ENCODE results near the gene TLE4. TPM values are rescaled to one million over a fixed set of nuclear protein-coding genes. Genes with fewer than 3 reads are reported as not detected.

Gene TLE4
- total RNA-seq, 1 experiment from 2014 or later, result 11.4 TPM

DNA sequence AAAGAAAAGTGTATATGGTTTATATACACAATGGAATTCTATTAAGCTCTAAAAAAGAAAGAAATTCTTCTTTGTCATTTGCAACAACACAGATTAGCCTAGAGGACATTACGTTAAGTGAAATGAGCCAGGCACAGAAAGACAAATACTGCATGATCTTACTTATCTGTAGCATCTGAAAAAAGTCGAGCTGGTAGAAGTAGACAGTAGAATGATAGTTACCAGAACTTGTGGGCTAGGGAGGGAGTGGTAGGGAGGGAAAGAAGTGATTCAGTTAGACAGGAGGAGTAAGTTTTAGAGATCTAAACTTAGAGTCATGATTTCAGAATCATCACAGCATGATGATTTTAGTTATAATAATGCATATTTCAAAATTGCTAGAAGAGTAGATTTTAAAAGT lies 184.6 kb downstream of the TLE4 start:
- DNase-seq, result no peak
- Histone ChIP-seq H3K9me3 (no peaks in the 10 kb centered on the region), H3K4me3 (no peak overlapping the region), H3K27me3 (no peaks in the 10 kb centered on the region), H3K36me3 (no peaks in the 10 kb centered on the region)

DNA sequence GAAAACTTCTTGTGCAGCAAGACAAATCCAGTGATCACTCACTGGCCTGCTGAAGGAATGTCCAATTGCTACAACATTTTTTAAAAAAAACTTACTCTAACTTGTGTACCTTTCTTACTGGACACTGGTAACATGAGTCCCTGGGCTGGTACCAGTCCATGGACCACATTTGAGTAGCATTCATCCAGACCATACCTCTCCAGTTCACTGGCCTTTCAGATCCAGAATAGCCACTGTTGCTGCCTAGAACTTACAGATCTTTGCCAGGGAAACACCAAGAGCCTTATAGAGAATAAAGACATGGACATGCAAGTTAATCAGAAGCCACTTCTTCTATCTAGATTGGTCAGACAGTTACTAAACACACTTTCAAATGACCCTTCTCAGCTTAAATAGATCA lies 185.3 kb downstream of the TLE4 start:
- DNase-seq, result no peak
- no peaks in the 10 kb centered on the region for H3K9me3 ChIP-seq
- no peak overlapping the region for H3K4me3 ChIP-seq
- no peaks in the 10 kb centered on the region for H3K27me3 ChIP-seq
- no peaks in the 10 kb centered on the region for H3K36me3 ChIP-seq

DNA sequence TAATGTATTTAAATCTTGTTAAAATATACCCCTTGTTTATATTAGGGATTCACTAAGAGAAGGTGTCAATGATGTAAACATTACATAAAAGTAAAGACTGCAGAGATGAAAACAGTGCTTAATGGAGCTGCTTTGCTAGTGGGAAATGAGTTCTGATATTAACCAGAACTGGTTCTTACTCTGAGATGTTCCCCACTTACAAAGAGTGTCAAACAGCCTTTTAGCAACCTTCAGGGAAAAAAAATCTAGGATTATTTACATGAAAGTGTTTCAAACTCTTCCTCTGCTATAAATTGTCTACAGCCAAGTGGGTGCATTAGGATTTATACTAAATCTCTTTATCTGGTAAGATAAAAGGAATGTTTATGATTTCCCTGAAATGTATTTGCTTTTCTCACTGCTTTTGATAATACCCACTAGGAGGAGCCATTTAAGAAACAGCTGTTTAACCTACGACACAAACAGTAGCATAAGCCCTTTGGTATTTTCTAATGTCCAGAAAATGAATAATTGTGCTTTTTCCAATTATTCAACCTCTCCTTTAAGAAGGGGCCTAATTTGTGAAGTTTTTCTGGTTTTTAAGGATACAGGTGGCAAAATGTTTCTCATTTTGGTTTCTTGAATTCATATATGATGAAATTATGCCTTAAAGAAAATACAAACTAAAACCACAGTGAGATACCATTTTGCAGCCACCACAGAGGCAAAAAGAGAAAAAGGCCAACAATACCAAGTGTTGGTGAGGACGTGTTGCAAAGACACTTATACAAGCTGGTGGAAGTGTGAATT lies 186.3 kb downstream of the TLE4 start:
- H3K9me3 ChIP-seq, result no peaks in the 10 kb centered on the region
- H3K36me3 ChIP-seq, result no peaks in the 10 kb centered on the region
- H3K27me3 ChIP-seq, result no peaks in the 10 kb centered on the region
- DNase-seq, result no peak
- H3K4me3 ChIP-seq, result no peak overlapping the region

DNA sequence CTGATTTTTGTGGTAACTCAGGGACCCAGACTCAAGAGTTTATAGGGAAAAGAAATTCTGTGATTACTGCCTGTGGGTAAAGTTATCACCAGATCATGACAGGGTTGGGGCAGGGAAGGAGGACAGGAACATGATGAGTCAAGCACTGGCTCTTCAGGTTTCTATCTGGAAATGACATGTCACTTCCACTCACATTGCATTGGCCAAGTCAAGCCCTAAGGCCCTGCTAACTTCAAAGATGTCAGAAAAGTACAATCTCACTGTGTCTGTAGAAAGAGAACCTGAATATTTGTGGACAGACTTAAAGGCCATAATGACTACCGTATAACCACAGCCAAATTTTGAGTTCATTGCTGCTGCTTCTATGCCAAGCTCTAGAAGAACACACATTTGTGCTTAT lies 187.7 kb downstream of the TLE4 start:
- Histone ChIP-seq H3K36me3 (no peaks in the 10 kb centered on the region), H3K9me3 (no peaks in the 10 kb centered on the region), H3K4me3 (no peak overlapping the region), H3K27me3 (no peaks in the 10 kb centered on the region)
- DNase-seq, result no peak

DNA sequence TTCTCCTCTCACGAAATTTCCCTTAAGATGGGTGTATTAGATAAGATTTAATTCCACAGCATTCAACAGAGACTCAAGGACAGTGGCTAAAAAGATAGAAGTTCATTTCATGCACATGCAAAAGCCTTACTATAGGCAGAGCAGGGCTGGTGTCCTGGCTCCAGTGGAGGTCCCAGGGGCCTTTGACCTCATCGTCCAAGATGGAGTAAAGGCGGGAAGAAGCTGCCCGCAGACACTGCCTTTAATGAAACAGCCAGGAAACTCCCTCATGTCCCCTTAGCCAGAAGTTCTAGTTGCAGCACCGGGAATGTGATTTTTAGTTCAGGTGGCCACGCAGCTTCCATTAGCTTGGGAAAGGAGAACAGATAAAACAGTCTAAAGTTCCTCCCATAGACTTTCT lies 190.3 kb downstream of the TLE4 start:
- no peak for DNase-seq
- H3K27me3 ChIP-seq, result no peaks in the 10 kb centered on the region
- H3K4me3 ChIP-seq, result no peak overlapping the region
- no peaks in the 10 kb centered on the region for H3K36me3 ChIP-seq
- H3K9me3 ChIP-seq, result no peaks in the 10 kb centered on the region

DNA sequence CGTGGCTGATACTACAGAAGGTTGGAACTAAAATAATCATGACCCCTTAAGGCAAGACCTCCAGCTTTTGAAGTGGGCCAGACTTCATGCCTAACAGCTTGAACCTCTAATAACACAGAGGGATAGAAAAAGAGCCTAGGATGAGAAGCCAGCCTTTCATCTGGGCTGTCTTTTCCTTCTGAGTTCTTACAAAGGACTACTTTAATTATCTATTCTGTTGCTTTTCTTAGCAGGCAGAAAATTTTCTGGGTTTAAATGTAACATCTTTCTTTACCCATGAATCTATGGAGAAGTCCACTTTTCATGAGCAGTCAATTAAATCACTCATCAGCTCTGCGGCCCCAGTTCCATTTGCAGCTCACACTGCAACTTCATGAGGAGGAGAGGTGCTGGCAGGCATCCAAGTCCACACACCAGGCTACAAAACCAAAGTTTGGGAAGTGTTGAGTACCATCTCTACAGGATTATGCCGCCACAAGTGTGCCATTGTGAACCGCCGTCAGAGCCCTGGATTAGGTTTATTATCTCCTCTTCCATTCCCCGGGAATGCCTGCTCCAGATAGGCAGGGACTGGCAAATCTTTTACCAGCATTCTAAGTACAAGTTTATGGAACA lies 192.0 kb downstream of the TLE4 start:
- Histone ChIP-seq H3K27me3 (no peaks in the 10 kb centered on the region), H3K36me3 (no peaks in the 10 kb centered on the region), H3K9me3 (no peaks in the 10 kb centered on the region), H3K4me3 (no peak overlapping the region)
- DNase-seq, result peak; percentile 8

DNA sequence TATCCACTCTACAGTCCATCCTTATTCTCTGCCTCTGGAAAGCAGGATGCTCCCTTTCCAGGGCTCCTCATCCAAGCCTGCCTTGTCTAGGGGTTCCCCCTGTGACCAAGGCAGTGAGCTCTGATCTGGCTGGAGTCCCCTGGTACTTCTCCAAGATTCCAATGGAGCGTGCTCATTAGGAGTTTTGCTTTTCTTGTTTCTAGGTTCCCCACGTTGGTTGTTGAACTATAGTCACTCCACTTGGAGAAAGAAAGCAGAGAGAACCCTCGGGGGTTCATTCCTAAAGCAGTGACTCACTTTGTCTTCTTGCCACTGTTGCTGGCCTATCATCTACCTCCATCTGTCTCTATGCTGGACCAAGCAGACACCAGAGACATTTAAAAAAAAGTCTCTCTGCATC lies 192.6 kb downstream of the TLE4 start:
- H3K4me3 ChIP-seq, result no peak overlapping the region
- no peaks in the 10 kb centered on the region for H3K27me3 ChIP-seq
- no peaks in the 10 kb centered on the region for H3K36me3 ChIP-seq
- DNase-seq, result peak; percentile 84
- no peaks in the 10 kb centered on the region for H3K9me3 ChIP-seq

DNA sequence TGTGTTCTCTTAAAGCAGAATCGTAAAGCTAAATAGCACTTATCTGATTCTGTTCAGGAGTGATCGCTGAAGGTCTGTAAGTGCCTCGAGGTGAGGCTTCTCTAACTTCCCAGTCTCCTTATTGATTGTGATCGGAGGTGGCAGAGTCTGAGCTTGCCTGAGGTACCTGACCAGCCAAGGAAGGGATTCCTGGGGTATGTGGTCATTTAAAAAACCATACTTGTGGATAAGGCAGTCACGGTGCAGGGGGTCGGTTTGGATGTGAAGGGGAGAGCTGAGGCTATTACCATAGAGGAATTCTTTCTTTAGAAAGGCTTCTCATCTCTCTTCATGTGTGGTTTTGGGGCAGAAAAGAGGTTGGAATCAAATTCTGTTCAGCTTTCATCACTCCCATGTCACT lies 193.7 kb downstream of the TLE4 start:
- no peaks in the 10 kb centered on the region for H3K27me3 ChIP-seq
- DNase-seq, result no peak
- no peak overlapping the region for H3K4me3 ChIP-seq

DNA sequence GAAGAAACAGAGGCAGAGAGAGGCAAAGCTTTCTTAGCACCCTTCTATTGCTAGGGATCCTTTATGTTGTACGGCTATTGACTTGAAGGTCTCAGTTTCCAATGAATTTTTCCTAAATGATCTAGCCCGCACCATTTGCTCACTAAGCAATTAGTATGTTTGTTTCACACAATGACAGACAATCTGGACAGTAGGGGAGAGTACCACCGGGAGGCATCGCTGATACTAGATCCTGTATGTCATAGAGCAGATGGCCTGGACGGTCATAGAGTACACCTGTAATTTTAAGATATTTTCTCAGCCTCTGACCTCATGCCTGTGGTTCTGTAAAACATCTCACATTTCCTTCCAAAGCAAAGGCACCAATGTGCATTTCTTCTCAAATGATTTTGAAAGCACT lies 194.3 kb downstream of the TLE4 start:
- no peaks in the 10 kb centered on the region for H3K9me3 ChIP-seq
- H3K4me3 ChIP-seq, result no peak overlapping the region
- DNase-seq, result no peak
- H3K27me3 ChIP-seq, result no peaks in the 10 kb centered on the region
- no peaks in the 10 kb centered on the region for H3K36me3 ChIP-seq

More for the DNA sequence above, 193.7 kb downstream of the TLE4 start:
- Histone ChIP-seq H3K9me3 (no peaks in the 10 kb centered on the region), H3K36me3 (no peaks in the 10 kb centered on the region)

DNA sequence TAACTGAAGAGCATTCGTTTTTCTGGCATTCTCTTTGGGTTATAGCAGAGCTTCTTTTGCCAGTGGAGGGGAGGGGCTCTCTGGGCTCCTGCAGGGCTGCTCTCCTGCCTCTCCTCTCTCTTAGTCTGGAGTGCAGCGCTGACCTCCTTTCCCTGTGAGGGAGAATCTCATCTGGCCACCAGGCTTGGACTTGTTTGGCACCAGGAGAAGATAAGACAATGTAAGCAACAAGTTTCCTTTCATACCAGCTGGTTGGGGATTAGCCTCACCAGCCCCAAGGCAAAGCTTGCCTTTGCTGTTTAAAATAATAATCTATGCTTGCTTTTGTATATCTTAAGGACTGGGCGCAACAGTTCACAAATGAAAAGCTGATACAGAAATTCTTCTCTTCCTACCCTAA lies 196.4 kb downstream of the TLE4 start:
- Histone ChIP-seq H3K4me3 (no peak overlapping the region), H3K27me3 (no peaks in the 10 kb centered on the region), H3K9me3 (no peaks in the 10 kb centered on the region), H3K36me3 (no peaks in the 10 kb centered on the region)
- peak; percentile 56 for DNase-seq

DNA sequence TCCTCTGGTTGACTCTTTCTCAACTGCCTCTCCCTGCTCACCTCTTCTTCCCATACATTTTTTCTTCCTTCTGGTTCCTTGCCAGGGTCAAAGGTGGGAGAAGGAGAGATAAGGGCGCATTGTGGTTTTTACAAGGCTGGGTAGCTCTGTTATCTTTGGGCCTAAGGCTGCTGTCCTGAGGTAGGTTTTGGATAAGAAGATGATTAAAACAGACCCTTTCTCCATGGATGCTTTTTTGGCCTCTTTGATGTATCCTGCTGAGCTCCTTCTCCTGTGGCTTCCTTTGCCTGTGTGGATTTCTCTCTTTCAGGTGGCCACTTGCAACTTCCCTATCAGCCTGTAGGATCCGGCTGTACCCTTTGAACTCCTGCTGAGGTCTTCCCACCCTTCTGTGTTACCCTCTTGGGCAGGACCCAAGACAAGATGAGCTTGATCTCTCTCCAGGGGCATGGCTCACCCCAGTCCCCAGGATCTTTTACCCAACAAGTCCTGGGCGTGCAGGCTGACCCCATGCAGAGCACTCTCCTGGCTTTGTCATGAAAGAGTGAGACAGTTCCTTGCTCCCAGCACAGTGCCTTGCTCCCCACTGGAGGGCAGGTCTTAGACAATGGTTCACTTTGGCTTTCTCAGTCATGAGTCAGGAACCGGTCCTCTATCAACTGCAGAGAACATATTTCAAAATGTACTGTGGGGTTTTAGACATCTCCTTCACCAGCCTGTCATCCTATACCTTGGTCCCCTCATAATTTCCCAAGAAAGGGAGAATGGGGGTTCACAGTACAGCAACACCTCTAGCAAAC lies 197.9 kb downstream of the TLE4 start:
- Histone ChIP-seq H3K27me3 (no peaks in the 10 kb centered on the region), H3K36me3 (no peaks in the 10 kb centered on the region), H3K4me3 (no peak overlapping the region), H3K9me3 (no peaks in the 10 kb centered on the region)
- no peak for DNase-seq

DNA sequence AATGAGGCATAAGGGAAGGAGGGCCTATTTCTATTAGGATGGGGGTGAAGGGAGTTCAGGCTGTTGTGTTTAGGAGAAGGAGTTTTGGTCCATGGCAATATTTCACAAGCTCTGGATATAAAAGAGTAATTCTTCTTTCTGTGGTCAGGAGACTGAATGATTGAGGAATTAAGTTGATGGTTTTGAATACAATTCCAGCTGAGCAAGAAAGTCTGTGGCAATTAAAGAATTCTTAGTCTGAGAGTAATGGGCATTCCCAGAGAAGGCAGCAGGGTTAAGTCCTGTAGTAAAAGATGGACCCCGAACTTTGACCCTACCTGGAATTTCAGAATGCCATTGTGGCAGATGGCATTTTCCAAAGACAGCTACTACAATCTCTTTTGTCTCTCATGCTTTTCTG lies 202.6 kb downstream of the TLE4 start:
- no peak for DNase-seq
- Histone ChIP-seq H3K4me3 (no peak overlapping the region), H3K9me3 (no peaks in the 10 kb centered on the region), H3K27me3 (no peaks in the 10 kb centered on the region), H3K36me3 (no peaks in the 10 kb centered on the region)

All from MG63 (cell line).